ENCODE results near the gene BTG2.

The BTG2 gene

DNA sequence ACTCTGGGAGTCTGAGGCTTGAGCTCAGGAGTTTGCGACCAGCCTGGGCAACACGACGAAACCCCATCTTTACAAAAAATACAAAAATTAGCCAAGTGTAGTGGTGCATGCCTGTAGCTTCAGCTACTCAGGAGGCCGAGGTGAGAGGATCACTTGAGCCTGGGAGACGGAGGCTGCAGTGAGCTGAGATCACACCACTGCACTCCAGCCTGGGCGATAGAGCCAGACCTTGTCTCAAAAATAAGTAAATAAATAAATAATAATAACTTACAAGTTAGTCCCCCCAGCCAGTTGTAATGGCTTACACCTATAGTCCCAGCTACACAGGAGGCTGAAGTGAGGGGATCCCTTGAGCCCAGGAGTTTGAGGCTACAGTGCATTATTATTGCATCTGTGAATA is 21.7 kb upstream of the BTG2 start:
- FAIRE-seq (no peak), DNase-seq (ENCODE audit: insufficient read length, low spot score) (no peak)
- TF ChIP-seq SPI1 (IDR thresholded peaks at IDR 0.05; ENCODE audit: low read depth, low read length) = no peak
- TF ChIP-seq POLR2AphosphoS5 (IDR thresholded peaks at IDR 0.05; ENCODE audit: low read depth, low read length) = no peak
- TF ChIP-seq POLR2A (IDR thresholded peaks at IDR 0.05; ENCODE audit: low read depth, low read length) = no peak
- no peak for TF ChIP-seq TAF1 (IDR thresholded peaks at IDR 0.05; ENCODE audit: low read depth, low read length)

DNA sequence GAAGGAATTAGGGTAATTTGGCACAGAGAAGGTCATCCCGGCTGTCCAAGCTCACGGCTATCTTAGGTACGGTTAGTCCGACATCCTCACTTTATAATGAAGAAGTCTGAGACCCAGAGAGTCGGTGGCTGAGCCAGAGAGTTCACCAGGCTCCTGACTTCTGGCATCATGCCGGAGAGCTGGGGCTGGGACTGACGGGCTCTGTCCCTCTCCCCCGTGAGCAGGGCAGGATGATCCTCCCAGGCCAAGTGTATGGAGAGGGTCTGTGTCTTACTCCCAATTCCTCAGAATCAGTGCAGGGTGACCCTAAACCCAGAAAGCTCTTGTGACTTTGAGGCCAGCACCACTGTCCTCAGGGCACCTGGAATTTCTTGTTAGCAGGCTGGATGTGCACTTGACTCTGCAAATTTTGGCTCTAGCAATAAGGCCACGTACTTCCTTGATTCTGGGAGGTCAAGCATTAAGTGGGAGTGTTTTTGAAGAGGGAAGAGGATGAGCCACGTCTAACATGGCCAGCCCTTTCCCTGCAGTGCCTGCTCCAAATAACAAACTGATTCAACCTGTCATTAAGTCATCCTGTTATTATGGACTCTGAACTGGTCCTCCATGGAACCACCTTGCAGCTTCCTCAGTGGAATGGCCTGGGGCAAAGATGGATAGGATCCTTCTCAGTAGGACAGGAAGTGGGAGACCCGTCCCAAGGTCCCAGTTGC is 20.8 kb upstream of the BTG2 start:
- FAIRE-seq (no peak), DNase-seq (ENCODE audit: insufficient read length, low spot score) (no peak)
- no peak for TF ChIP-seq PAX5 (IDR thresholded peaks at IDR 0.05; ENCODE audit: insufficient read depth, low read length, severe bottlenecking)
- TF ChIP-seq POU2F2 (IDR thresholded peaks at IDR 0.05; ENCODE audit: low read depth, low read length) = no peak
- TF ChIP-seq TAF1 (IDR thresholded peaks at IDR 0.05; ENCODE audit: low read depth, low read length) = no peak
- no peak for TF ChIP-seq POLR2A (IDR thresholded peaks at IDR 0.05; ENCODE audit: low read depth, low read length)
- TF ChIP-seq SPI1 (IDR thresholded peaks at IDR 0.05; ENCODE audit: low read depth, low read length) = no peak
- no peak for TF ChIP-seq POLR2AphosphoS5 (IDR thresholded peaks at IDR 0.05; ENCODE audit: low read depth, low read length)

DNA sequence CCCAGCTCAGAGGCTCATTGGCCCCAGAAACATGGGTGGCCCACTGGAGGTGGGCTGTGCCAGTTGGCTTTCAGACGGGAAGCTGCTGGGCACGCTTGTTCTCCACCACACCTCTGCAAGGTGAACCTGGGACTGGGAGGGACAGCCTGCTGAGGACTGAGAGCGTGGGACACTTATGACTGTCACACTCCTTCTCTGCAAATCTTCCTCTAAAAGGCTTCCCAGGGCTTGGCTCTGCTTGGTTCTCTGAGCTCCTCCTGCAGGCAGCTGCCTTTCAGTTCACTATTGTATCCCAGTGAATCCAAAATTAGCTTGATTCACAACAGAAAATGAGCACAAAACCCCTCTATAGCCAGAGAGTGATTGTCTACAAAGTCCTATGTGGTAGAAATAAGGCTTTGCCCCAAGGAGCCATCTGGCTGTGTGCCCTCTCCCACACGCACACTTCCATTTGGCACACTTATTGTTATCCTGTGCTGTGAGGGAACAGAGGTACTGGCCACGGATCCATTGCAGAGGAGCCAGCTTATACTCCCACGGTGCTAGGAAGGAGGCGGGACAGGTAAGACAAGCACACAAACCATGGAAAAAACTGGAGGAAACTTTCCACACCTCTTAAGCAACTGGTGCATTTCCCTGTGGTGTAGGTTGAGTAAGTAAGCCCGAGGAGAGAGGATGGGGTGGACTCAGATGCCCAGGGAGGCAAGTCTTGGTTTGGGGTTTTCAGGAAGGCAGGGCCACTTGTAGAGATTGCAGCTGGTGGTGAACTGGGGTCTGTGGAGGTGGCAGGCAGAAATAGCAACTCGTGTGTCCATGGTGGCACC is 18.9 kb upstream of the BTG2 start:
- TF ChIP-seq PAX5 (IDR thresholded peaks at IDR 0.05; ENCODE audit: insufficient read depth, low read length, severe bottlenecking) (no peak), SPI1 (IDR thresholded peaks at IDR 0.05; ENCODE audit: low read depth, low read length) (no peak), POLR2A (IDR thresholded peaks at IDR 0.05; ENCODE audit: low read depth, low read length) (no peak), POLR2AphosphoS5 (IDR thresholded peaks at IDR 0.05; ENCODE audit: low read depth, low read length) (no peak), TAF1 (IDR thresholded peaks at IDR 0.05; ENCODE audit: low read depth, low read length) (no peak), POU2F2 (IDR thresholded peaks at IDR 0.05; ENCODE audit: low read depth, low read length) (no peak)
- FAIRE-seq (peak; percentile 26), DNase-seq (ENCODE audit: insufficient read length, low spot score) (no peak)

DNA sequence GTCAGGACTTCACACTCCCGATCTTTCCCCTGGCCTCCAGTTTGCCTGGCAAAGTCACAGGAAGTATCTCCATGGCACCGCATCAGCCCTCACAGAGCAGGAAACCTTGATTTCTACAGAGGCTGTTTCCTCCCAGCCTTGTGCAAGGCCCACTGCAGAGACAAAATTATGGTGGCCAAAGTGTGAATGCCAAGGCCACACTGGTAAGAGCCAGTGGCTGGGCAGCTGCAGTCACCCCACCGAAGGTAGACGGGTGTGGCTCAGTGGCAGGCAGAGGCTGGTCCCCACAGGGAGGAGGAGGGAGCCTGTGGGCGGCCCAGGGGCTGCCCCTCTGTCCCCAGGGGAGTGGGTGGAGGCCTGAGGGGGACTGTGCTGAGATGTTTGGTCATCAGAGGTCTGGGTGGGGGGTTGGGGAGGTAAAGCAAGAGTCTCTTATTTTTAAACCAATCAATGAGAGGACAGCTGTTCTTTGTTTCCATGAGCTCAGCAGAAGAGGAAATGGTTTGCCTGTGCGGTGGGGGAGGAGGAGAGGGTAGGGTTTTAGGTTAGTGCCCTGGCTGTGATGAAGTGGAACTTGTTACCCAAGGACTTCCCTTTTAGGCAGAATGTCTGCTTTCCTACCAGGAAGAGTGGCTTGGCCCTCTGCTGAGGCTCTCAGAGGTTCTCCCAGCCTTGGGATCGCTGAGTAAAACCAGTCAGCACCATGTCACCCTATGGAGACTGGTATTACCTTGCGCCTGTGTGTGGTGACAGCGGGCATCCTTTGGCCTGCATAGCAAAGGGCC is 18.0 kb upstream of the BTG2 start:
- FAIRE-seq (peak; percentile 80), DNase-seq (ENCODE audit: insufficient read length, low spot score) (peak; percentile 57)
- peak; percentile 60; the same call in 1 of the 2 replicates for TF ChIP-seq TAF1 (IDR thresholded peaks at IDR 0.05; ENCODE audit: low read depth, low read length)
- TF ChIP-seq POLR2A (IDR thresholded peaks at IDR 0.05; ENCODE audit: low read depth, low read length) = peak; percentile 62; the same call in 1 of the 2 replicates
- TF ChIP-seq SPI1 (IDR thresholded peaks at IDR 0.05; ENCODE audit: low read depth, low read length) = peak; percentile 98
- TF ChIP-seq POU2F2 (IDR thresholded peaks at IDR 0.05; ENCODE audit: low read depth, low read length) = no peak; the same call in none of the 2 replicates
- peak; percentile 62 for TF ChIP-seq POLR2AphosphoS5 (IDR thresholded peaks at IDR 0.05; ENCODE audit: low read depth, low read length)

DNA sequence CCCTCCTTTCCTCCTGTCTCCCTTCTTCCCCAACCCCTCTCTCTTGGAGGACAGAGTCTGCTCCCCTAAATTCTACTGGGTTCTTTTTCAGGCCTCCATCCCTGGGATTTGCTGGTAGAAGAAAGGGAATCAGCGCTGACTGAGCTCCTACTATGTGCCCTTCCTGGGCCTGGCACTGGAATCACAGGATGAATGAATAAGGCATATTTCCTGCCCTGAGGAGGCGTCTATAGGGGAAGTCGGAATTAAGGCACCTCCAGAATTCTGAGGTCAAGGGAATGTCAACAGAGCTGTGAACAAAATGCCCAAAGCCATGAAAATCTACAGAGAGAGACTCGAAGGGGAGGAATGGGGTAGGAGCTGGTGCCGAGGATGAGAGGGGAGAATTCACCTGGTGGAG is 17.4 kb upstream of the BTG2 start:
- FAIRE-seq = no peak
- TF ChIP-seq TAF1 (IDR thresholded peaks at IDR 0.05; ENCODE audit: low read depth, low read length) (no peak), POLR2A (IDR thresholded peaks at IDR 0.05; ENCODE audit: low read depth, low read length) (no peak), POU2F2 (IDR thresholded peaks at IDR 0.05; ENCODE audit: low read depth, low read length) (no peak), POLR2AphosphoS5 (IDR thresholded peaks at IDR 0.05; ENCODE audit: low read depth, low read length) (no peak; the same call in 1 of the 2 replicates), PAX5 (IDR thresholded peaks at IDR 0.05; ENCODE audit: insufficient read depth, low read length, severe bottlenecking) (no peak), SPI1 (IDR thresholded peaks at IDR 0.05; ENCODE audit: low read depth, low read length) (no peak)
- DNase-seq (ENCODE audit: insufficient read length, low spot score) = no peak

DNA sequence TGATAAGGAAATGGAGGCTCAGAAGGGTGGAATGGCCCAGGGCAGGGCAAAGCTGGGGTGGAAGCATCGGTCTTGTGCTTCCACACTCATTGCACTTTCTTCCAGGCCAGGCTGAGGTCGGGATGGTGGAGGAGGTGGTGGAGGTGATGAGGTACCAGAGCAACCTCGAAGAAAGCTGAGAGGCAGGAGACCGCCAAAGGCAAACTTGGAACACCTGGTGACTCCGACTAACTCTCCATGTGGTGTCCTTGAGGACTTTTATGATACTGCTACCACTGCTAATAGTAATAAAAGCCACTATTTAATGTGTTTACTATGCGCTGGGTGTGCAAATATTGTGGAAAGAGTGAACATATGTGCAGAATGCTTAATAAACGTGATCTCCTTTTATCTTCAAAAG is 16.9 kb upstream of the BTG2 start:
- DNase-seq (ENCODE audit: insufficient read length, low spot score) (no peak), FAIRE-seq (no peak)
- TF ChIP-seq POU2F2 (IDR thresholded peaks at IDR 0.05; ENCODE audit: low read depth, low read length) (no peak), POLR2AphosphoS5 (IDR thresholded peaks at IDR 0.05; ENCODE audit: low read depth, low read length) (no peak), POLR2A (IDR thresholded peaks at IDR 0.05; ENCODE audit: low read depth, low read length) (no peak), SPI1 (IDR thresholded peaks at IDR 0.05; ENCODE audit: low read depth, low read length) (no peak), PAX5 (IDR thresholded peaks at IDR 0.05; ENCODE audit: insufficient read depth, low read length, severe bottlenecking) (no peak), TAF1 (IDR thresholded peaks at IDR 0.05; ENCODE audit: low read depth, low read length) (no peak)

DNA sequence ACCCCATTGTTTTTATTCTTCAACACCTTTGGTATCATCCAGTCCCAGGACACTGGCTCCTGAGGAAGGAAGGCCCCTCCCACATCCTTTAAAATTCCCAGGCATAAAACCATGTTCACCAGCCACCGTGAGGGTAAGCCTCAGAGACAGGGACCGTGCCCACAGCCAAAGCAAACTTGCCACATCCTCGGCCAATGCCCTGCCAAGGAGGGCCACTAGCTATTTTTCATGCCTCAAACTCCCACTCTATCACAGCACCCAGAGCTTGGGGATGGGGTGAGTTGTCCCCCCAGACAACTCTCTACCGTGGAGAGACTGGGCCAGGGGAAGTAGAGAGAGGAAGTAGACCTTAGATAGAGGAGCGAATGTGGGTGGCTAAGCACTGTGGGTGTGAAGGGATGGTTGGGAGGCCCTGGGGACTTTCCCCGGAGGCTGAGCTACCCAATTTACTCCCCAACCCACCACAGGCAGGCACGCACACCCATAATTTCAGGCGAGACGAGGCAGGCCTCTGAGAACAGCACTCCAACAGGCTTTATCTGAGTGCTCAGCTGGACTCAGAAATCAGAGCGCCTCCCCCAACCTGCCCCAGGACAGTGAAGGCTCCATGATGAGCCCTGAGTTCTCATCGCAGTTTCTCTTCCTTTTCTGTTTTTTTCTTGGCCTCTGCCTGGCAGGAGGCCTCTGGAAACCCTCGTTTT is 15.9 kb upstream of the BTG2 start:
- FAIRE-seq = peak; percentile 90
- peak; percentile 72 for DNase-seq (ENCODE audit: insufficient read length, low spot score)
- TF ChIP-seq POU2F2 (IDR thresholded peaks at IDR 0.05; ENCODE audit: low read depth, low read length) = peak; percentile 93
- peak; percentile 93 for TF ChIP-seq POLR2AphosphoS5 (IDR thresholded peaks at IDR 0.05; ENCODE audit: low read depth, low read length)
- peak; percentile 38 for TF ChIP-seq PAX5 (IDR thresholded peaks at IDR 0.05; ENCODE audit: insufficient read depth, low read length, severe bottlenecking)
- peak; percentile 96 for TF ChIP-seq SPI1 (IDR thresholded peaks at IDR 0.05; ENCODE audit: low read depth, low read length)
- TF ChIP-seq TAF1 (IDR thresholded peaks at IDR 0.05; ENCODE audit: low read depth, low read length) = peak; percentile 73
- TF ChIP-seq POLR2A (IDR thresholded peaks at IDR 0.05; ENCODE audit: low read depth, low read length) = peak; percentile 82

DNA sequence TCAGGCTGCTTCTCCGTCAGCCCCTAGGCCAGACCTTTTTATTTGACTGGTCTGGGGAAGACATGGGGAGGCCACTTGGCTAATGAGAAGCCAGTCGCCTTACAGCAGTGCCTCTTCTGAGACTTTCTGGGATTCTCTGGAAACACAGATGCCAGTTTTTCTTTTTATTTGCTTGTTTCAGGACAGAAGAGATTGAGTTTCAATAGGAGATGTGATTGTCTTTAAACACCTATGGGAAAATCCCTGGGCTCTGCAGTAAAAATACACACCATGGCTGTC is 15.4 kb upstream of the BTG2 start:
- no peak for FAIRE-seq
- TF ChIP-seq POU2F2 (IDR thresholded peaks at IDR 0.05; ENCODE audit: low read depth, low read length) (no peak), POLR2AphosphoS5 (IDR thresholded peaks at IDR 0.05; ENCODE audit: low read depth, low read length) (0 out of 2 replicates have a peak, but pooled peaks have one; percentile 15)
- no peak for DNase-seq (ENCODE audit: insufficient read length, low spot score)

All from GM12891 (cell line).